ENCODE data around the gene ZNF668.

ZNF668 gene

DNA sequence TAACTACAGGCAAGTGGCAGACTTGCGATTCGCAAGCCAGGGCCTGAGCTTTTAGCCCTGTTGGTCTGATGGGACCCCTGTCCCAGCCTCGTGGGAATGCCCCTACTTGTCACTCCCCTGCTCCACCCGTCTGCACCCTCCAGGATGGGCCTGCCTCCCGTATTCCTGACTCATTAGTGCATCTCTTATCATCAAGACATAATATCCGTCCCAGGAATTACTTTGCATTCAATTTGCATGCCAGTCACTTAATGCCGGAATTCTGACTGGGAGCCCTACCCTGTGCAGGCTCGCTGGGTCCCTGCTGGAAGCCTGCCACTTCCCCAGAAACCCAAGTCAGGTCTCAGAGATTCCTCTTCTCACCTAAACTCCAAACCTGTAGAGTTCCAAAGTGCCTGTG lies 11.4 kb upstream of the ZNF668 start:
- no peak for DNase-seq (ENCODE audit: low read depth, low spot score)
- in situ Hi-C loops (cut with HindIII; ENCODE audit: low sequenced_read_pairs): no loop called here
- TF ChIP-seq, protein P1, sequence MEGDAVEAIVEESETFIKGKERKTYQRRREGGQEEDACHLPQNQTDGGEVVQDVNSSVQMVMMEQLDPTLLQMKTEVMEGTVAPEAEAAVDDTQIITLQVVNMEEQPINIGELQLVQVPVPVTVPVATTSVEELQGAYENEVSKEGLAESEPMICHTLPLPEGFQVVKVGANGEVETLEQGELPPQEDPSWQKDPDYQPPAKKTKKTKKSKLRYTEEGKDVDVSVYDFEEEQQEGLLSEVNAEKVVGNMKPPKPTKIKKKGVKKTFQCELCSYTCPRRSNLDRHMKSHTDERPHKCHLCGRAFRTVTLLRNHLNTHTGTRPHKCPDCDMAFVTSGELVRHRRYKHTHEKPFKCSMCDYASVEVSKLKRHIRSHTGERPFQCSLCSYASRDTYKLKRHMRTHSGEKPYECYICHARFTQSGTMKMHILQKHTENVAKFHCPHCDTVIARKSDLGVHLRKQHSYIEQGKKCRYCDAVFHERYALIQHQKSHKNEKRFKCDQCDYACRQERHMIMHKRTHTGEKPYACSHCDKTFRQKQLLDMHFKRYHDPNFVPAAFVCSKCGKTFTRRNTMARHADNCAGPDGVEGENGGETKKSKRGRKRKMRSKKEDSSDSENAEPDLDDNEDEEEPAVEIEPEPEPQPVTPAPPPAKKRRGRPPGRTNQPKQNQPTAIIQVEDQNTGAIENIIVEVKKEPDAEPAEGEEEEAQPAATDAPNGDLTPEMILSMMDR (IDR thresholded peaks at IDR 0.05; ENCODE audit: low read depth, low read length): no peak
- H3K4me3 ChIP-seq (ENCODE audit: low read depth, low read length): no peak overlapping the region

DNA sequence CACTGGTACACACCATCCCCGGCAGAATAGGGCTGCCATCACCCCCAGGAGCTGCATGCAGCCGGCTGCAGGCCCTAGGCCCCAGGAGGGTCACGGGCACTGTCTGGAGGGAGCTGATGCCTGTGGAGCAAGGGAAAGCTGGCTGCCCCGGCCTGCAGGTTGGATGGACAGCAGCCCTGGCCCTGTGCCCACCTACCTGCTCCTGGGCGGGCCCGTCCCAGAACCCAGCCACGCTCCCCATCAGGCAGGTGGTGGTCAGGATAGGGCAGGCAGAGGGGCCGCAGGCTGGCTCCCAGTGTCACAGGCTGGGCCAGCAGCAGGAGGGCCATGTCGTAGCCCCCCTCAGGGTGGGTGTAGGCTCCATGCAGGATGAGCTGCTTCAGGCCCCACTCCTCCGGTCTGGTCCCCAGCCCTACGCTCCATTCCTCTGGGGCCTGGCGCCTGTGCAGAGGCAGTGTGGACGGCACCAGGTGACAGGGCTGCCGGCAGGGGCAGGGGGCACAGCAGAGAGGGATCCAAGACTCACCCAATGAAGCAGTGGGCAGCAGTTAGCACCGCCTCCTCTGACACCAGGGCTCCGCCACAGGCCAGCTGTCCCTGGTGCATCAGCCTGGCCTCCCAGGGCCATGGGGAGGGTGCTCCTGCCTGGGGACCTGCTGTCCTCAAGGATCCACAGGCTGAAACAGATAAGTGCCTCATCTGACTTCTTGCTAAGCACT lies 10.7 kb upstream of the ZNF668 start:
- TF ChIP-seq, protein P1 (IDR thresholded peaks at IDR 0.05; ENCODE audit: low read depth, low read length): no peak
- DNase-seq (ENCODE audit: low read depth, low spot score): no peak
- in situ Hi-C loops (cut with HindIII; ENCODE audit: low sequenced_read_pairs): no loop called here
- no peak overlapping the region for H3K4me3 ChIP-seq (ENCODE audit: low read depth, low read length)

DNA sequence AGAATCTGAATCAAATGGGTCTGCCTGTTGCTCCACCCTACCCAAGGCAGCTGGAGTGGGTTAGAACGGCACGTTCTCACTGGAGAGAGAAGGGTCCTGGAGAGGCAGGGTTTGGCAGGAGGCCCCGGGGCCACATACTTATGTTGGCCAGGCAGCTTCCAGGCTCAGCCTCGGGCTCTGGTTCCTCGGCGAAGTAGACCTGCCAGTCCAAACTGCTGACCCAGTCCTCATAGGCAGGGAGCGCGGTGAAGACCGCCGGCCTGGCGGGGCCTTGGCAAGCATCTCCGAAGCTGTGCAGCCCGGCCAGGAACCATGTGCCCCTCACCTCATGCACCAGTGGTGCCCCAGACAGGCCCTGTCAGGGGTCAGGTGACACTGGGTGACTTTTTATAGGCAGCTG lies 9.9 kb upstream of the ZNF668 start:
- in situ Hi-C loops (cut with HindIII; ENCODE audit: low sequenced_read_pairs): no loop called here
- TF ChIP-seq, protein P1 (IDR thresholded peaks at IDR 0.05; ENCODE audit: low read depth, low read length): no peak
- H3K4me3 ChIP-seq (ENCODE audit: low read depth, low read length): no peak overlapping the region
- no peak for DNase-seq (ENCODE audit: low read depth, low spot score)

DNA sequence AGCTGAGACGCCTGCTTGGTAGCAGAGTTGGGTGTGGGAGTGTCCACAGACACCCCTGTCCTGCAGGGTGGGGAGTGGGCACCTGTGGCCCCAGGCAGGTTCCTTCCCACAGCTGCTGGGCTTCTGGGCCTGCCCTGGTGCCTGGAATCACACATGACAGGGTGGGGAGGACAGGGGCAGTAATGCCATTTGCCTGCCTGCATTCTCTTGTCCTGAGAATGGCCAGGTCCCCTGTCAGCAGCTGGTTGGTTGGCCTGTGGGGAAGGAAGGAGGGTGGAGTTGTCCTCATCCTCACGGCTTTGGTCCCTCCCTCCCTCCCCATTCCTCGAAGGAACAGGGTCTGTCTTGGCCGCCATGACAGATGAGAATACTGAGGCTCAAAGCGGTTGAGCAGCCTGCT lies 9.5 kb upstream of the ZNF668 start:
- no peak for DNase-seq (ENCODE audit: low read depth, low spot score)
- H3K4me3 ChIP-seq (ENCODE audit: low read depth, low read length): no peak overlapping the region
- in situ Hi-C loops (cut with HindIII; ENCODE audit: low sequenced_read_pairs): no loop called here
- TF ChIP-seq, protein P1 (IDR thresholded peaks at IDR 0.05; ENCODE audit: low read depth, low read length): no peak

DNA sequence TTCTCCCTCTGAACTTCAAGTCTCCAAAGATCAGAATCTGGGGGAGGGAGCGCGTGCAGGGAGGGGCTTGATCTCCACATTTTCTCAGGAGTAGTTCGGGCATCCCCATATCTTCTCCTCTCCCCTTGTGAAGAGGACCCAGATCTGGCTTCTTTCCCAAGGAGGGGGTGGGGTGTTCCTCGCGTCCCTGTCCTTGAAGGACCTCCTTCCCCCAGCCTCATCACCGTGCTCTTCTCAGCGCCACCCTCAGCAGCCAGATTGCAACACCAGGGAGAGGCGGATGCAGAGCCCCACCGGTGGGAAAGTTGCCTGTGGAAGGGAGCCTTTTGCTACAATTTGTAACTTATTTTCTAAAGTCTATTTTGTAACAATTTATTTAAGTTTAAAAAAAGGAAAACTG lies 9.0 kb upstream of the ZNF668 start:
- H3K4me3 ChIP-seq (ENCODE audit: low read depth, low read length): no peak overlapping the region
- DNase-seq (ENCODE audit: low read depth, low spot score): no peak
- TF ChIP-seq, protein P1 (IDR thresholded peaks at IDR 0.05; ENCODE audit: low read depth, low read length): no peak
- in situ Hi-C loops (cut with HindIII; ENCODE audit: low sequenced_read_pairs): no loop called here

DNA sequence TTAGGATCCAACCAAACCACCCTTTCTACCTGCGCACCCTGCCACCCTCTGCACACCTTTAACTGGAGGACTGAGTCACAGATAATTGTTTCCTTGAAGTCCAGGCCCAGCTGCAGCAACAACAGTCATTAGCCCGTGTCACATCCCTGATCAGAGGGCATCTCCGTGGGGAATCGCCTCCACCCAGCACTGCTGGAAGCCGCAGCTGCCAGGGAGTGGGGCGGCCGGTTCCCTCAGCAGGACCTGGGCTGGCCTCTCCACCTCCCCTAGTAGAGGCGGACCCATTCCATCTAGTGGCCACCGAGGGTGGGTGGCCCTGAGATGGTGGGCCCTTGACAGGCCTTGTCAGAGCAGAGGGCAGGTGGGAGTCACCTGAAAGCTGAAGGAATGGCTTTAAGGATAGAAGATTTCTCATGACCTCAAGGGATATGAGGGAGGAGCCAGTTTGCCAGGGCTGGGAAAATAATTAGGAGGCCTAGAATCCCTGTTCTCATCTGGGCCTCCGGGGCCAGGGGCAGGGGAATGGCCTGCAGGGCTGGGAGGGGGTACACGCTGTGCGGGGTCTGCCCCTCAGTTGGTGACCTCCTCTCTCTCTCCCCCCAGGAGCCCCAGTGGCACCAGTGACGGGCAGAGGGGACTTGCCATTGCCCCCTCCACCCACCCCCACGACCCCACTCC lies 8.5 kb upstream of the ZNF668 start:
- H3K4me3 ChIP-seq (ENCODE audit: low read depth, low read length): no peak overlapping the region
- in situ Hi-C loops (cut with HindIII; ENCODE audit: low sequenced_read_pairs): no loop called here
- TF ChIP-seq, protein P1 (IDR thresholded peaks at IDR 0.05; ENCODE audit: low read depth, low read length): no peak
- no peak for DNase-seq (ENCODE audit: low read depth, low spot score)

All from astrocyte of the spinal cord (primary cell).